ENCODE data around the gene TUBB4B.
A peak's percentile ranks its signal among the peaks of the same experiment; 100 is the strongest.

Gene TUBB4B

GRCh38 chr9:137202966-137203365, 38.1 kb upstream of the TUBB4B start:
- FAIRE-seq (no peak), DNase-seq (ENCODE audit: insufficient read length, low spot score) (no peak)
- TF ChIP-seq CTCF (IDR thresholded peaks at IDR 0.05; ENCODE audit: insufficient read depth, missing control alignments), result no peak

GRCh38 chr9:137204731-137205125, 36.4 kb upstream of the TUBB4B start:
- no peak for DNase-seq (ENCODE audit: insufficient read length, low spot score)
- no peak for FAIRE-seq
- TF ChIP-seq CTCF (IDR thresholded peaks at IDR 0.05; ENCODE audit: insufficient read depth, missing control alignments), result no peak

GRCh38 chr9:137205126-137206069, 35.7 kb upstream of the TUBB4B start, which contains the start of the genes NDOR1 and TMEM203:
Gene NDOR1, plus strand, starts transcription at chr9:137205700. Its CDS starts 78 bp downstream, at chr9:137205778.
Gene TMEM203, minus strand, starts transcription at chr9:137205648. Its CDS starts 234 bp downstream, at chr9:137205414.
- no peak for TF ChIP-seq CTCF (IDR thresholded peaks at IDR 0.05; ENCODE audit: insufficient read depth, missing control alignments)
- no peak for FAIRE-seq

GRCh38 chr9:137206602-137207001, 34.5 kb upstream of the TUBB4B start:
- no peak for TF ChIP-seq CTCF (IDR thresholded peaks at IDR 0.05; ENCODE audit: insufficient read depth, missing control alignments)
- no peak for DNase-seq (ENCODE audit: insufficient read length, low spot score)
- FAIRE-seq, result no peak

More at GRCh38 chr9:137205126-137206069, 35.7 kb upstream of the TUBB4B start, which contains the start of the genes NDOR1 and TMEM203:
- DNase-seq (ENCODE audit: insufficient read length, low spot score), result peak; percentile 100

- FAIRE-seq, result no peak
- TF ChIP-seq CTCF (IDR thresholded peaks at IDR 0.05; ENCODE audit: insufficient read depth, missing control alignments), result no peak
- no peak for DNase-seq (ENCODE audit: insufficient read length, low spot score)
These were observed 29.6 kb upstream of the TUBB4B start for GRCh38 chr9:137211532-137211931.

- no peak for TF ChIP-seq CTCF (IDR thresholded peaks at IDR 0.05; ENCODE audit: insufficient read depth, missing control alignments)
- FAIRE-seq, result no peak
- no peak for DNase-seq (ENCODE audit: insufficient read length, low spot score)
These were observed 28.6 kb upstream of the TUBB4B start for GRCh38 chr9:137212520-137212919.

Data from D721Med (cell line).